Measurements from ENCODE around the gene PNLDC1.
"Not testable (repeated sequence)": the region's sequence is repeated elsewhere in the genome, so short reads cannot be mapped to it uniquely, and the experiment has no call there.

Gene PNLDC1

GRCh38 chr6:159823953-159824352, 23.9 kb downstream of the PNLDC1 start:
- no peaks in the 10 kb centered on the region for H3K36me3 ChIP-seq
- DNase-seq = no peak
- H3K4me3 ChIP-seq (ENCODE audit: low read depth, low read length) = no peak overlapping the region
- no peak for TF ChIP-seq CTCF (IDR thresholded peaks at IDR 0.05; ENCODE audit: low read depth, low read length)
- H3K9me3 ChIP-seq (ENCODE audit: severe bottlenecking) = no peaks in the 10 kb centered on the region
- H3K27ac ChIP-seq = no peak overlapping the region
- no peaks in the 10 kb centered on the region for H3K27me3 ChIP-seq (ENCODE audit: insufficient read depth, low read depth, severe bottlenecking)

- H3K36me3 ChIP-seq; H3K9me3 ChIP-seq (ENCODE audit: severe bottlenecking); H3K27ac ChIP-seq; H3K27me3 ChIP-seq (ENCODE audit: insufficient read depth, low read depth, severe bottlenecking); H3K4me3 ChIP-seq (ENCODE audit: low read depth, low read length); DNase-seq: not testable (repeated sequence)
Observed at GRCh38 chr6:159824690-159825089, 24.6 kb downstream of the PNLDC1 start.

DNA sequence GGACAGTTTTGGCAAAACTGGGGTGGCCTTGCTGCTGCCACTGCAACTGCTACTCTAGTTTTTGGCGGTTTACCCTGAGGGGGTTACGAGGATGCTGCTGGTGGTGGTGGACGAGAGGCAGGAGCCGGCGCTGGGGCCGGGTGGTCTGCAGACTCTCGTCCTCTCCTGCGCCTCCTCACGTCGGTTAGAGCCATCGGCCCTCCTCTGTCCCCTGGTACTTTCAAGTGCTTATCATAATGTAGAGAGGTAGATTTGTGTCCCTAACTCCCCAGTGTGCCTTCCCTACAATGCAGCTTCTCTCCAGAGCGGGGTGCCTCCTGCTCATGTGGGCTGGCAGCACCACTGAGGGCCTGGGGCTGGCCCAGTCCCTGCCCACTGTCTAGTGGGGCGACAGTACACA, 25.9 kb downstream of the PNLDC1 start:
- Histone ChIP-seq H3K4me3 (ENCODE audit: low read depth, low read length) (no peak overlapping the region), H3K36me3 (no peaks in the 10 kb centered on the region), H3K27me3 (ENCODE audit: insufficient read depth, low read depth, severe bottlenecking) (no peaks in the 10 kb centered on the region), H3K27ac (no peak overlapping the region), H3K9me3 (ENCODE audit: severe bottlenecking) (no peaks in the 10 kb centered on the region)
- no peak for DNase-seq
- TF ChIP-seq CTCF (IDR thresholded peaks at IDR 0.05; ENCODE audit: low read depth, low read length) = no peak

DNA sequence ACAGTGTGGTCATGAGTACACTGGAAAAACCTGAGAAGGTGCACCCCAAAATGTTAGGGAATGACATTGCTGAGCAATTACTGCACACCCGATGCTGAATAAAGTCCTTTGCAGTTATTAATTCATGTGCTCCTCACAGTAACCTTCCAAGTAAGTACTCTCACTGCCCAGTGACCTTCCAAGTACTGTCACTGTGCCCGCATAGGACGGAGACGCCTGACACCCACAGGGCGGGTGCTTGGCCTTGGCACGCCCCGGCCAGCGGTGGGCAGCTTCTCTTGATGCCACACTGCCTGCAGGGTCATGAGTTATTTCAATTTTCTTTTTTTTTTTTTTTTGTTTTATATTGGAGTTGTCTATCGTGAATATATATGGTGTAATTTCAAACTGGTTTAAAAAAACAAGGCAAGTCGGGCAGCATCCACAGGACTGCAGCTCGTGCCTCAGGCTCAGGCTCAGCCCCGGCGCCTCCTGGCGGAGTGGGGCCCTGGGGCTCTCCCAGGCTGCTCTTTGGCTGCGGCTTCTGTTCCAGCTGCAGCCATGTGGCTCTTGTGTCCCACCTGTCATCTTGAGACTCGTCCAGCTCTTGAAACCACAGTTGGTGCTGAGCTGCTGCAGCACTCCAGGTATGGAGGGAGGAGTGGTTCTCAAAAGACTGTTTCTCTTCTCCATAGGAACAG, 27.0 kb downstream of the PNLDC1 start:
- DNase-seq = no peak
- Histone ChIP-seq H3K9me3 (ENCODE audit: severe bottlenecking) (no peaks in the 10 kb centered on the region), H3K4me3 (ENCODE audit: low read depth, low read length) (no peak overlapping the region), H3K27me3 (ENCODE audit: insufficient read depth, low read depth, severe bottlenecking) (no peaks in the 10 kb centered on the region), H3K36me3 (no peaks in the 10 kb centered on the region), H3K27ac (no peak overlapping the region)
- TF ChIP-seq CTCF (IDR thresholded peaks at IDR 0.05; ENCODE audit: low read depth, low read length) = no peak

GRCh38 chr6:159828074-159828473, 28.0 kb downstream of the PNLDC1 start:
- no peak overlapping the region for H3K4me3 ChIP-seq (ENCODE audit: low read depth, low read length)
- H3K27me3 ChIP-seq (ENCODE audit: insufficient read depth, low read depth, severe bottlenecking) = no peaks in the 10 kb centered on the region
- no peaks in the 10 kb centered on the region for H3K9me3 ChIP-seq (ENCODE audit: severe bottlenecking)
- no peak for DNase-seq
- no peak for TF ChIP-seq CTCF (IDR thresholded peaks at IDR 0.05; ENCODE audit: low read depth, low read length)
- no peaks in the 10 kb centered on the region for H3K36me3 ChIP-seq
- H3K27ac ChIP-seq = no peak overlapping the region

DNA sequence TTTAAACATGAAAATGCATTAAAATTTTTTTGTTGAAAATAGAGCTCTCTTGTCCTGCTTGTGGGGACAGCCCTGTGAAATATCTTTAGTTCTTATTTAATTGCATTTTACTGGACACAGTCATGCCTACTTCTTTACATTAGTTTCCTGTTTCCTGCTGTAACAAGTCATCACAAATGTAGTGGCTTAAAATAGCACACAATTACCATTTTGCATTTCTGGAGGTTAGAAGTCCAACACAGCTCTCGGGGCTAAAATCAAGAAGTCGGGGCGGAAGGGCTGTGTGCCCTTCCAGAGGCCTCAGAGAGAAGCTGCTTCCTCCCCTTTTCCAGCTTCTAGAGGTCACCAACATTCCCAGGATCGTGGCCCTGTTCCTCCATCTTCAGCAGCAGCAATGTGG, 29.4 kb downstream of the PNLDC1 start:
- TF ChIP-seq CTCF (IDR thresholded peaks at IDR 0.05; ENCODE audit: low read depth, low read length) = no peak
- no peak for DNase-seq
- no peak overlapping the region for H3K27ac ChIP-seq
- H3K27me3 ChIP-seq (ENCODE audit: insufficient read depth, low read depth, severe bottlenecking) = no peaks in the 10 kb centered on the region
- H3K9me3 ChIP-seq (ENCODE audit: severe bottlenecking) = no peaks in the 10 kb centered on the region
- H3K4me3 ChIP-seq (ENCODE audit: low read depth, low read length) = no peak overlapping the region
- no peaks in the 10 kb centered on the region for H3K36me3 ChIP-seq

All from WERI-Rb-1 (cell line).